Measurements from ENCODE around the gene DNAJB12. TPM values are rescaled to one million over a fixed set of nuclear protein-coding genes. Genes with fewer than 3 reads are reported as not detected.
"Not testable (repeated sequence)": the region's sequence is repeated elsewhere in the genome, so short reads cannot be mapped to it uniquely, and the experiment has no call there.

Gene DNAJB12
- total RNA-seq, result 32.4 and 38.0 TPM in 2 replicates

GRCh38 chr10:72354356-72355213 lies at the start of gene DNAJB12:
Gene DNAJB12, minus strand, starts transcription at chr10:72354919. Its CDS starts 22 bp downstream, at chr10:72354897.
- intact Hi-C loops (cut with micrococcal nuclease), result loop anchor here (1.0 to 10.0 kb wide), 6 partner anchors 20 to 1390 kb away; partner anchors contain the start of genes ECD, FAM149B1, MCU and MICU1
- peaks cover 2% of the 10 kb centered on the region for H3K27me3 Mint-ChIP-seq (ENCODE audit: insufficient read depth)
- H3K36me3 Mint-ChIP-seq (ENCODE audit: low read depth), result peaks cover 11% of the 10 kb centered on the region
- H3K27ac Mint-ChIP-seq, result peak within 1 kb of the TSS; percentile 96
- H3K4me3 Mint-ChIP-seq, result peak within 1 kb of the TSS; percentile 97
- no peaks in the 10 kb centered on the region for H3K9me3 Mint-ChIP-seq
- H3K4me1 Mint-ChIP-seq (ENCODE audit: low read depth), result peaks cover 32% of the 10 kb centered on the region
- peak; percentile 86 for DNase-seq (ENCODE audit: low spot score)

GRCh38 chr10:72395581-72395980 lies 40.9 kb upstream of the DNAJB12 start:
- H3K4me1 Mint-ChIP-seq (ENCODE audit: low read depth); H3K36me3 Mint-ChIP-seq (ENCODE audit: low read depth); H3K9me3 Mint-ChIP-seq; intact Hi-C loops (cut with micrococcal nuclease); DNase-seq (ENCODE audit: low spot score); H3K4me3 Mint-ChIP-seq; H3K27me3 Mint-ChIP-seq (ENCODE audit: insufficient read depth); H3K27ac Mint-ChIP-seq: not testable (repeated sequence)

GRCh38 chr10:72392571-72392970 lies 37.9 kb upstream of the DNAJB12 start:
- DNase-seq (ENCODE audit: low spot score), result no peak
- intact Hi-C loops (cut with micrococcal nuclease), result no loop called here
- no peak overlapping the region for H3K4me3 Mint-ChIP-seq
- H3K27me3 Mint-ChIP-seq (ENCODE audit: insufficient read depth), result no peaks in the 10 kb centered on the region
- H3K36me3 Mint-ChIP-seq (ENCODE audit: low read depth), result peaks cover 6% of the 10 kb centered on the region
- no peaks in the 10 kb centered on the region for H3K4me1 Mint-ChIP-seq (ENCODE audit: low read depth)
- H3K9me3 Mint-ChIP-seq, result peaks cover 3% of the 10 kb centered on the region
- H3K27ac Mint-ChIP-seq, result no peak overlapping the region

GRCh38 chr10:72390764-72391163 lies 36.0 kb upstream of the DNAJB12 start:
- H3K9me3 Mint-ChIP-seq, result no peaks in the 10 kb centered on the region

GRCh38 chr10:72389716-72390115 lies 35.0 kb upstream of the DNAJB12 start:
- peaks cover 6% of the 10 kb centered on the region for H3K36me3 Mint-ChIP-seq (ENCODE audit: low read depth)
- H3K4me3 Mint-ChIP-seq, result no peak overlapping the region
- H3K27ac Mint-ChIP-seq, result no peak overlapping the region
- H3K4me1 Mint-ChIP-seq (ENCODE audit: low read depth), result no peaks in the 10 kb centered on the region
- no peak for DNase-seq (ENCODE audit: low spot score)
- H3K9me3 Mint-ChIP-seq, result no peaks in the 10 kb centered on the region
- no peaks in the 10 kb centered on the region for H3K27me3 Mint-ChIP-seq (ENCODE audit: insufficient read depth)
- intact Hi-C loops (cut with micrococcal nuclease), result no loop called here

More at GRCh38 chr10:72390764-72391163, 36.0 kb upstream of the DNAJB12 start:
- no peak for DNase-seq (ENCODE audit: low spot score)
- intact Hi-C loops (cut with micrococcal nuclease), result no loop called here
- Mint-ChIP-seq H3K27ac (no peak overlapping the region), H3K4me3 (no peak overlapping the region), H3K4me1 (ENCODE audit: low read depth) (no peaks in the 10 kb centered on the region), H3K27me3 (ENCODE audit: insufficient read depth) (no peaks in the 10 kb centered on the region), H3K36me3 (ENCODE audit: low read depth) (peaks cover 6% of the 10 kb centered on the region)

- Mint-ChIP-seq H3K4me1 (ENCODE audit: low read depth) (no peaks in the 10 kb centered on the region), H3K27me3 (ENCODE audit: insufficient read depth) (no peaks in the 10 kb centered on the region)
These were observed 34.3 kb upstream of the DNAJB12 start for GRCh38 chr10:72389014-72389413.

GRCh38 chr10:72388062-72388461 lies 33.3 kb upstream of the DNAJB12 start:
- DNase-seq (ENCODE audit: low spot score), result no peak
- peaks cover under 1% of the 10 kb centered on the region for H3K36me3 Mint-ChIP-seq (ENCODE audit: low read depth)
- H3K9me3 Mint-ChIP-seq, result no peaks in the 10 kb centered on the region
- intact Hi-C loops (cut with micrococcal nuclease), result no loop called here
- no peaks in the 10 kb centered on the region for H3K27me3 Mint-ChIP-seq (ENCODE audit: insufficient read depth)
- H3K4me3 Mint-ChIP-seq, result no peak overlapping the region
- no peak overlapping the region for H3K27ac Mint-ChIP-seq
- no peaks in the 10 kb centered on the region for H3K4me1 Mint-ChIP-seq (ENCODE audit: low read depth)

More at GRCh38 chr10:72389014-72389413, 34.3 kb upstream of the DNAJB12 start:
- H3K27ac Mint-ChIP-seq, result no peak overlapping the region
- H3K36me3 Mint-ChIP-seq (ENCODE audit: low read depth), result peaks cover 6% of the 10 kb centered on the region
- H3K4me3 Mint-ChIP-seq, result no peak overlapping the region
- intact Hi-C loops (cut with micrococcal nuclease), result no loop called here
- no peak for DNase-seq (ENCODE audit: low spot score)
- no peaks in the 10 kb centered on the region for H3K9me3 Mint-ChIP-seq

- H3K36me3 Mint-ChIP-seq (ENCODE audit: low read depth), result no peaks in the 10 kb centered on the region
- no peak overlapping the region for H3K4me3 Mint-ChIP-seq
- no peaks in the 10 kb centered on the region for H3K4me1 Mint-ChIP-seq (ENCODE audit: low read depth)
- DNase-seq (ENCODE audit: low spot score), result no peak
- H3K27me3 Mint-ChIP-seq (ENCODE audit: insufficient read depth), result no peaks in the 10 kb centered on the region
- intact Hi-C loops (cut with micrococcal nuclease), result no loop called here
- no peaks in the 10 kb centered on the region for H3K9me3 Mint-ChIP-seq
- H3K27ac Mint-ChIP-seq, result no peak overlapping the region
These were observed 32.3 kb upstream of the DNAJB12 start for GRCh38 chr10:72386916-72387586.

- H3K36me3 Mint-ChIP-seq (ENCODE audit: low read depth), result no peaks in the 10 kb centered on the region
- intact Hi-C loops (cut with micrococcal nuclease), result no loop called here
- no peaks in the 10 kb centered on the region for H3K27me3 Mint-ChIP-seq (ENCODE audit: insufficient read depth)
- H3K4me1 Mint-ChIP-seq (ENCODE audit: low read depth), result no peaks in the 10 kb centered on the region
- H3K9me3 Mint-ChIP-seq, result no peaks in the 10 kb centered on the region
- H3K4me3 Mint-ChIP-seq, result no peak overlapping the region
- DNase-seq (ENCODE audit: low spot score), result no peak
- no peak overlapping the region for H3K27ac Mint-ChIP-seq
These were observed 31.0 kb upstream of the DNAJB12 start for GRCh38 chr10:72385724-72386123.

- H3K27ac Mint-ChIP-seq; H3K9me3 Mint-ChIP-seq; H3K4me3 Mint-ChIP-seq; H3K4me1 Mint-ChIP-seq (ENCODE audit: low read depth); H3K36me3 Mint-ChIP-seq (ENCODE audit: low read depth); DNase-seq (ENCODE audit: low spot score); H3K27me3 Mint-ChIP-seq (ENCODE audit: insufficient read depth); intact Hi-C loops (cut with micrococcal nuclease): not testable (repeated sequence)
These were observed 30.3 kb upstream of the DNAJB12 start for GRCh38 chr10:72384982-72385381.

GRCh38 chr10:72379776-72380175 lies 25.1 kb upstream of the DNAJB12 start:
- H3K27me3 Mint-ChIP-seq (ENCODE audit: insufficient read depth), result no peaks in the 10 kb centered on the region
- H3K4me3 Mint-ChIP-seq, result no peak overlapping the region
- H3K4me1 Mint-ChIP-seq (ENCODE audit: low read depth), result peaks cover 16% of the 10 kb centered on the region
- H3K9me3 Mint-ChIP-seq, result no peaks in the 10 kb centered on the region
- intact Hi-C loops (cut with micrococcal nuclease), result no loop called here
- no peak overlapping the region for H3K27ac Mint-ChIP-seq
- DNase-seq (ENCODE audit: low spot score), result no peak
- H3K36me3 Mint-ChIP-seq (ENCODE audit: low read depth), result peaks cover 6% of the 10 kb centered on the region

GRCh38 chr10:72379062-72379461 lies 24.3 kb upstream of the DNAJB12 start:
- Mint-ChIP-seq H3K4me1 (ENCODE audit: low read depth) (peaks cover 16% of the 10 kb centered on the region), H3K27me3 (ENCODE audit: insufficient read depth) (no peaks in the 10 kb centered on the region), H3K36me3 (ENCODE audit: low read depth) (peaks cover 6% of the 10 kb centered on the region), H3K9me3 (no peaks in the 10 kb centered on the region), H3K27ac (no peak overlapping the region), H3K4me3 (no peak overlapping the region)
- no peak for DNase-seq (ENCODE audit: low spot score)
- intact Hi-C loops (cut with micrococcal nuclease), result no loop called here

GRCh38 chr10:72375585-72375984 lies 20.9 kb upstream of the DNAJB12 start:
- H3K4me1 Mint-ChIP-seq (ENCODE audit: low read depth), result peaks cover 18% of the 10 kb centered on the region
- no peak overlapping the region for H3K4me3 Mint-ChIP-seq
- intact Hi-C loops (cut with micrococcal nuclease), result no loop called here
- H3K27ac Mint-ChIP-seq, result no peak overlapping the region
- DNase-seq (ENCODE audit: low spot score), result no peak
- peaks cover 6% of the 10 kb centered on the region for H3K36me3 Mint-ChIP-seq (ENCODE audit: low read depth)
- H3K27me3 Mint-ChIP-seq (ENCODE audit: insufficient read depth), result no peaks in the 10 kb centered on the region
- H3K9me3 Mint-ChIP-seq, result no peaks in the 10 kb centered on the region
